Left lung (tissue), 10 donors: Measurements from ENCODE around the gene DNAI4. TPM values are rescaled to one million over a fixed set of nuclear protein-coding genes. Genes with fewer than 3 reads are reported as not detected.

ENCODE experiments used
- ATAC-seq: fragments of 200-7000 bp; cut with Tn5 transposase; one replicate; pipeline ENCODE4 v1.9.1; 2020; ENCODE audit warnings: moderate library complexity
- DNase-seq, 4 donors: peaks; one replicate each; pipeline ENCODE4 v3.0.0-alpha.2; 2013 to 2020
- H3K27ac ChIP-seq, 2 donors: fragments of 200-600 bp; sonication (generic) in 1 of 2; one replicate each; pipeline versions ENCODE4 v1.5.0 to v1.8.0; 2020 to 2021
- H3K27me3 ChIP-seq, 2 donors: fragments of 200-600 bp; sonication (generic) in 1 of 2; one replicate each; pipeline versions ENCODE4 v1.5.0 to v1.8.0; 2020 to 2021
- H3K36me3 ChIP-seq, 2 donors: fragments of 200-600 bp; sonication (generic) in 1 of 2; one replicate each; pipeline versions ENCODE4 v1.5.0 to v1.8.0; 2020 to 2021
- H3K4me1 ChIP-seq, 2 donors: fragments of 200-600 bp; one replicate each; pipeline ENCODE4 v1.8.0; 2021
- H3K4me3 ChIP-seq, 2 donors: fragments of 200-600 bp; sonication (generic) in 1 of 2; one replicate each; pipeline versions ENCODE4 v1.5.0 to v1.8.0; 2020 to 2021; ENCODE audit warnings: mild to moderate bottlenecking in 1 of 2
- H3K9me3 ChIP-seq, 2 donors: fragments of 200-600 bp; sonication (generic) in 1 of 2; one replicate each; pipeline versions ENCODE4 v1.5.0 to v1.8.0; 2020 to 2021
- intact Hi-C, 2 donors: fragments of 100-400 bp; cut with DNase I; formaldehyde crosslinking; loops; one replicate each; pipeline versions ENCODE4 v1.11.2 to v1.14.2; 2022
- polyA plus RNA-seq, 6 donors: library from polyadenylated mRNA; unstranded; fragments of 120-200 nt; gene quantifications; one replicate each; pipeline ENCODE4 v1.2.1, GENCODE V29; 2013; ENCODE audit not compliant: insufficient read length in 6 of 6
- total RNA-seq, 2 donors: library from RNA; stranded (reverse); fragmentation: NEBNext Ultra II Directional; extraction: Animal tissue kit (Norgen Biotek cat#: 25700); gene quantifications; one replicate each; pipeline ENCODE4 v1.2.1, GENCODE V29; 2021
- TF ChIP-seq, protein P1 (sequence below), 2 donors: fragments of 200-600 bp; sonication (generic) in 1 of 2; IDR thresholded peaks; one replicate each; pipeline versions ENCODE4 v1.5.0 to v1.8.0; 2021; ENCODE audit warnings: antibody characterized with exemption in 2 of 2
- donor health status: DM: no; HTN: yes; CAD: no.
- donor health status: DM: no; HTN: no; CAD: no.

The DNAI4 gene
- total and polyA plus RNA-seq, 8 donors = 6.5 to 13.9 (median 11.8) TPM

DNA sequence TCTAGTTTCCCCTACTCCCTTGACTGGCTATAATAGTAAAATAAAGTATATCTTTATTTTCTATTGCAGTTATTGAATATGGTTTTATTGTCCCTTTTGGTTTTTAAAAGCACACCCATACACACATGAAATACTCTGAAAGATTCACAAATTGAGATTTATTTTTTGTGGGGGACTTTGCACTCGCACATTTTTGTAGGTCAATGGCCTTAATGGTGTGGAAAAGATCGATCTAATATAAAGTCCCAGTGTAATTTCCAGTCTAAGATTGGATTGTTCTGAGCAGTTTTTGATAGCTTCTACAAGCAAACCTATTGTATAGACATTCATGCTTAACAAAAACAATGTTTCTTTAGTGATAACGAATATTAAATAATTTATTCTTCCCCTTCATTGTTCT lies 64.1 kb downstream of the DNAI4 start:
- intact Hi-C loops = no loop called here
- H3K36me3 ChIP-seq = no peaks in the 10 kb centered on the region
- H3K27me3 ChIP-seq = no peaks in the 10 kb centered on the region
- H3K4me3 ChIP-seq = no peak overlapping the region
- DNase-seq (no peak), ATAC-seq (no peak)
- no peaks in the 10 kb centered on the region for H3K9me3 ChIP-seq
- TF ChIP-seq, protein P1, sequence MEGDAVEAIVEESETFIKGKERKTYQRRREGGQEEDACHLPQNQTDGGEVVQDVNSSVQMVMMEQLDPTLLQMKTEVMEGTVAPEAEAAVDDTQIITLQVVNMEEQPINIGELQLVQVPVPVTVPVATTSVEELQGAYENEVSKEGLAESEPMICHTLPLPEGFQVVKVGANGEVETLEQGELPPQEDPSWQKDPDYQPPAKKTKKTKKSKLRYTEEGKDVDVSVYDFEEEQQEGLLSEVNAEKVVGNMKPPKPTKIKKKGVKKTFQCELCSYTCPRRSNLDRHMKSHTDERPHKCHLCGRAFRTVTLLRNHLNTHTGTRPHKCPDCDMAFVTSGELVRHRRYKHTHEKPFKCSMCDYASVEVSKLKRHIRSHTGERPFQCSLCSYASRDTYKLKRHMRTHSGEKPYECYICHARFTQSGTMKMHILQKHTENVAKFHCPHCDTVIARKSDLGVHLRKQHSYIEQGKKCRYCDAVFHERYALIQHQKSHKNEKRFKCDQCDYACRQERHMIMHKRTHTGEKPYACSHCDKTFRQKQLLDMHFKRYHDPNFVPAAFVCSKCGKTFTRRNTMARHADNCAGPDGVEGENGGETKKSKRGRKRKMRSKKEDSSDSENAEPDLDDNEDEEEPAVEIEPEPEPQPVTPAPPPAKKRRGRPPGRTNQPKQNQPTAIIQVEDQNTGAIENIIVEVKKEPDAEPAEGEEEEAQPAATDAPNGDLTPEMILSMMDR (IDR thresholded peaks at IDR 0.05) = no peak
- no peaks in the 10 kb centered on the region for H3K4me1 ChIP-seq
- no peak overlapping the region for H3K27ac ChIP-seq

DNA sequence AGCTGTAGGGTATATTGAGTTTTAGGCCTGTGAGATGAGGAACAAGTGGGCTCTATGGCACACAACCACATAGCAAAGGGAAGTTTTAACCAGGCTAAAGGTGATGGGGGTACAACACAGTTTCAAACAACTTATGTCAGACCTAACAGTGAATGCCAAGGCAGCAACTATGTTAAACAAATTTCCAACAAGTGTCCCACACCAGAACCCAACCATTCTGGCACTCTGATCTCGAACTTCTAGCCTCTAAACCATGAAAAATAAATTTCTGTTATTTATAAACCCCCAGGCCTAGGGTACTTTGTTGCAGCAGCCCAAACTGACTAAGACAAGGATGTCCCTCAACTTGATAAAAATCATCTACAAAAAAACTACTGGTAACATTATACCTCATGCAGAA lies 71.3 kb downstream of the DNAI4 start:
- DNase-seq (no peak), ATAC-seq (no peak)
- Histone ChIP-seq H3K9me3 (no peaks in the 10 kb centered on the region), H3K4me3 (no peak overlapping the region), H3K36me3 (no peaks in the 10 kb centered on the region), H3K27ac (no peak overlapping the region), H3K4me1 (no peaks in the 10 kb centered on the region), H3K27me3 (no peaks in the 10 kb centered on the region)
- TF ChIP-seq, protein P1 (IDR thresholded peaks at IDR 0.05) = no peak
- intact Hi-C loops = no loop called here

DNA sequence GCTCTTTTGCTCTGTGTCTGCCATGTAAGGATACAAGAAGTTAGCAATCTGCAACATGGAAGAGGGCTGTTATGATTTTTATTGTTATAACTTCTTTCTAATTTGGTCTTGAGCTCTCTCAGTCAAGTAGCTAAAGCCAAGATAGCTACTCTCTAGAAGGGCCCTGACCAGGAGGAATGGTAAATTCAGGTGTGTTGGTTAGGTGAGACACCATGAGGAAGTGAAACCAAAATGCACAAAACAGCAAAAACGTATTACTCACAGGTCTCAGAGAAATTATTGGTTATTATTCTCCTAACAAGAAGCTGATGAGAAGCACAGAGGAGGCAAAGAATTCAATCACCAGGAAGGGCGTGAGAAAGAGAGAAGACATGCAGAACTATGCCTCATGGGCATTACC lies 71.8 kb downstream of the DNAI4 start:
- DNase-seq (no peak), ATAC-seq (no peak)
- intact Hi-C loops = no loop called here
- no peaks in the 10 kb centered on the region for H3K4me1 ChIP-seq
- H3K27ac ChIP-seq = no peak overlapping the region
- no peaks in the 10 kb centered on the region for H3K27me3 ChIP-seq
- no peaks in the 10 kb centered on the region for H3K9me3 ChIP-seq
- H3K4me3 ChIP-seq = no peak overlapping the region
- TF ChIP-seq, protein P1 (IDR thresholded peaks at IDR 0.05) = no peak
- no peaks in the 10 kb centered on the region for H3K36me3 ChIP-seq

DNA sequence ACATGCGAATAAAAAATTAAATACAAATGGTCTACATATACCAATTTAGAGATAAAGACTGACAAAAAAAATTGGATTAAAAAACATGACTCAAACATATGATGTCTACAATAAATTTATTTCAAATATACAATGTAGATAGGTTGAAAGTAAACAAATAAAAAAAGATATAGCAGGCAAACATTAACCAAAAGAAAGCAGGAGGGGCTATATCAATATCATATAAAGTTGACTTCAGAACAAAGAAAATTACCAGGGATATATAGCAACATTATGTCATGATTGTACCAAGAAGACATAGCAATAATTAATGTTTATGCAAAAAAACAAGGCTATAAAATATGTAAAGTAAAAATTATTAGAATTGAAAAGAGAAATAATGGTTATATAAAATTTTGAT lies 73.7 kb downstream of the DNAI4 start:
- H3K27ac ChIP-seq = no peak overlapping the region
- intact Hi-C loops = no loop called here
- H3K27me3 ChIP-seq = no peaks in the 10 kb centered on the region
- H3K36me3 ChIP-seq = no peaks in the 10 kb centered on the region
- H3K4me3 ChIP-seq = no peak overlapping the region
- ATAC-seq (no peak), DNase-seq (no peak)
- TF ChIP-seq, protein P1 (IDR thresholded peaks at IDR 0.05) = no peak
- H3K4me1 ChIP-seq = no peaks in the 10 kb centered on the region
- H3K9me3 ChIP-seq = no peaks in the 10 kb centered on the region

DNA sequence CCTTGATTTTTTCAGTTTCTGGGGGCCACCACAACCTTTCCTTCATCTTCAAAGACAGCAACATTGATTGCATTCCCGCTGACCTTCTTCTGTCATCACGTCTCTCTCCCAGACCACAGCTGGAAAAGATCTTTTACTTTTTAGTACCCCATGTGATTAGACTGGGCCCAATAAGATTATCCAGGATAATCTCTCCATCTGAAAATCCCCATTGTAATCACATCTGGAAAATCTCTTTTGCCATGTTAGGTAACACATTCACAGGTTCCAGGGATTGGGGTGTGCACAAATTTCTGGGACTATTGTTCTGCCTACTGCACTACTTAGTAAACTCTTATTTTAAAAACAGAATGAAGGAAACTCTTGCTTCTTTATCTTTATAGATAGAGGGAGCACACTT lies 76.5 kb downstream of the DNAI4 start:
- H3K36me3 ChIP-seq = no peaks in the 10 kb centered on the region
- H3K4me3 ChIP-seq = no peak overlapping the region
- no peaks in the 10 kb centered on the region for H3K4me1 ChIP-seq
- intact Hi-C loops = no loop called here
- DNase-seq (no peak), ATAC-seq (no peak)
- H3K27me3 ChIP-seq = no peaks in the 10 kb centered on the region
- no peaks in the 10 kb centered on the region for H3K9me3 ChIP-seq
- no peak overlapping the region for H3K27ac ChIP-seq
- TF ChIP-seq, protein P1 (IDR thresholded peaks at IDR 0.05) = no peak
